GM12878 (cell line): ENCODE results near the gene SERP1. TPM values are rescaled to one million over a fixed set of nuclear protein-coding genes. Genes with fewer than 3 reads are reported as not detected.

Experiments
- BCL3 ChIP-seq: IDR thresholded peaks from 2 replicates; pipeline ENCODE4 v1.6.1; 2011; ENCODE audit warnings: borderline replicate concordance, low read depth, mild to moderate bottlenecking, moderate library complexity, low read length; ENCODE audit not compliant: insufficient read depth, poor library complexity, severe bottlenecking
- E4F1 ChIP-seq: fragments of 450-650 bp; IDR thresholded peaks from 2 replicates; pipeline ENCODE4 v1.6.1; 2018; ENCODE audit warnings: borderline replicate concordance, mild to moderate bottlenecking; ENCODE audit not compliant: partially characterized antibody
- ETV6 ChIP-seq, 2 experiments: fragments of 450-650 bp in 1 of 2; IDR thresholded peaks in 1 of 2; conservative IDR thresholded peaks in 1 of 2; 2 replicates each; pipeline ENCODE4 v1.6.1; 2014; ENCODE audit warnings: antibody characterized with exemption in 1 of 2, borderline replicate concordance in 1 of 2, low read depth in 1 of 2, mild to moderate bottlenecking in 1 of 2, moderate library complexity in 1 of 2
- FOXM1 ChIP-seq: IDR thresholded peaks from 2 replicates; pipeline ENCODE4 v1.6.1; 2012; ENCODE audit warnings: low read depth, mild to moderate bottlenecking, inconsistent platforms, low read length, moderate library complexity
- GABPA ChIP-seq: IDR thresholded peaks from 2 replicates; pipeline ENCODE4 v1.6.1; 2014; ENCODE audit warnings: antibody characterized with exemption, low read depth, mild to moderate bottlenecking, inconsistent platforms
- HCFC1 ChIP-seq: fragments of 150-350 bp; IDR thresholded peaks from 2 replicates; pipeline ENCODE4 v1.6.1; 2014; ENCODE audit warnings: low read length
- HSF1 ChIP-seq: fragments of 150-350 bp; IDR thresholded peaks from 2 replicates; pipeline ENCODE4 v1.6.1; 2014; ENCODE audit warnings: mild to moderate bottlenecking, low read depth, low read length
- IKZF2 ChIP-seq, 2 experiments: fragments of 450-650 bp; IDR thresholded peaks; 2 replicates each; pipeline ENCODE4 v1.6.1; 2017; ENCODE audit warnings: mild to moderate bottlenecking in 2 of 2, moderate library complexity in 2 of 2
- MAX ChIP-seq: IDR thresholded peaks from 2 replicates; pipeline ENCODE4 v1.6.1; 2012; ENCODE audit warnings: low read depth, low read length, improper control_type of control experiment
- MEF2A ChIP-seq: IDR thresholded peaks from 2 replicates; pipeline ENCODE4 v1.6.1; 2011; ENCODE audit warnings: low read depth, mild to moderate bottlenecking, low read length, moderate library complexity; ENCODE audit not compliant: insufficient read depth
- MXI1 ChIP-seq: fragments of 150-350 bp; IDR thresholded peaks from 2 replicates; pipeline ENCODE4 v1.6.1; 2011; ENCODE audit warnings: low read depth, mild to moderate bottlenecking, inconsistent platforms, low read length, improper control_type of control experiment
- NBN ChIP-seq: fragments of 450-650 bp; IDR thresholded peaks from 2 replicates; pipeline ENCODE4 v1.6.1; 2016
- PAX5 ChIP-seq: IDR thresholded peaks from 2 replicates; pipeline ENCODE4 v1.6.1; 2011; ENCODE audit warnings: low read depth, low read length, borderline replicate concordance
- POLR2AphosphoS5 ChIP-seq: IDR thresholded peaks from 2 replicates; pipeline ENCODE4 v1.6.1; 2011; ENCODE audit warnings: mild to moderate bottlenecking, low read length, inconsistent platforms
- RAD21 ChIP-seq: IDR thresholded peaks from 2 replicates; pipeline ENCODE4 v1.6.1; 2011; ENCODE audit warnings: mild to moderate bottlenecking, low read depth, low read length, moderate library complexity; ENCODE audit not compliant: insufficient read depth
- SMARCA5 ChIP-seq: fragments of 450-650 bp; IDR thresholded peaks from 2 replicates; pipeline ENCODE4 v1.6.1; 2017; ENCODE audit warnings: mild to moderate bottlenecking
- TCF3 ChIP-seq: IDR thresholded peaks from 2 replicates; pipeline ENCODE4 v1.6.1; 2012; ENCODE audit warnings: low read depth, mild to moderate bottlenecking, low read length, borderline replicate concordance; ENCODE audit not compliant: insufficient read depth
- YBX1 ChIP-seq: fragments of 450-650 bp; IDR thresholded peaks from 2 replicates; pipeline ENCODE4 v1.6.1; 2016; ENCODE audit warnings: antibody characterized with exemption
- ZBTB11 ChIP-seq: fragments of 450-650 bp; formaldehyde crosslinking; IDR thresholded peaks from 2 replicates; pipeline ENCODE4 v1.5.0; 2022; ENCODE audit warnings: mild to moderate bottlenecking, missing genetic modification characterization
- polyA plus RNA-seq, 11 experiments: library from polyadenylated mRNA; depleted of rRNA in 4 of 11; unstranded in 6 of 11; stranded (reverse) in 5 of 11; fragments of >200 nt; fragmentation: Nextera tagmentation in 4 of 11; fragmentation: Illumina TruSeq in 1 of 11; extraction: Ambion mirVana in 4 of 11; extraction: Trizol in 1 of 11; gene quantifications; 1 replicate in 1 of 11; 2 replicates in 10 of 11; pipeline versions ENCODE4 v1.2.1 to v1.2.3, GENCODE V29; 2011 to 2016; ENCODE audit warnings: inconsistent platforms in 2 of 11, missing spikeins in 2 of 11, low read depth in 1 of 11
- total RNA-seq, 4 experiments: library from RNA; depleted of rRNA in 3 of 4; stranded (reverse); fragments of >200 nt in 3 of 4; fragmentation: Illumina TruSeq in 1 of 4; extraction: Trizol in 1 of 4; gene quantifications; 2 replicates each; pipeline versions ENCODE4 v1.2.1 to v1.2.3, GENCODE V29; 2013 to 2021

SERP1 gene
- total and polyA plus RNA-seq, 10 of the 15 experiments (the other 5 are each of a cell fraction or from before 2014, with no cell fraction given): 31.1 to 242 (median 87.0) TPM

- TF ChIP-seq BCL3 (no peak), YBX1 (no peak), SMARCA5 (peak; percentile 85; the same call in 1 of the 2 replicates), E4F1 (peak; percentile 75), MEF2A (peak; percentile 6; the same call in 1 of the 2 replicates), HSF1 (0 out of 2 replicates have a peak, but pooled peaks have one; percentile 17), MXI1 (peak; percentile 99), MAX (peak; percentile 68; the same call in 1 of the 2 replicates), PAX5 (peak; percentile 89; the same call in 1 of the 2 replicates), FOXM1 (0 out of 2 replicates have a peak, but pooled peaks have one; percentile 29), GABPA (peak; percentile 97), TCF3 (peak; percentile 58), ZBTB11 (no peak), IKZF2 (IDR thresholded peaks at IDR 0.05) (no peak), POLR2AphosphoS5 (peak; percentile 95), ETV6 (conservative IDR thresholded peaks at IDR 0.05 in 1 of 2, IDR thresholded peaks at IDR 0.05 in 1 of 2; ENCODE audit: borderline replicate concordance in 1 of 2, low read depth in 1 of 2) (peak in 1 of 2 experiments; percentile 51; a peak in 1 of 4 replicates), NBN (peak; percentile 92), HCFC1 (peak; percentile 90), RAD21 (no peak)
Measured at GRCh38 chr3:150546226-150547044, at the start of gene SERP1, which contains the start of gene EIF2A (continued).
